ENCODE measurements around the gene GRIK4. TPM values are rescaled to one million over a fixed set of nuclear protein-coding genes. Genes with fewer than 3 reads are reported as not detected.

GRIK4 gene
- total RNA-seq, 2 experiments from 2014 or later: 0.06 TPM; not detected in 1

- ChIA-PET POLR2A (no interaction called here), CTCF (ENCODE audit: unreplicated experiment) (no interaction called here)
- no peaks in the 10 kb centered on the region for H3K9me3 ChIP-seq (ENCODE audit: low read length)
- TF ChIP-seq CTCF (conservative IDR thresholded peaks at IDR 0.05; ENCODE audit: low read length): no peak
- TF ChIP-seq EZH2phosphoT487 (IDR thresholded peaks at IDR 0.05; ENCODE audit: borderline replicate concordance, low read depth, low read length): no peak
- H3K4me2 ChIP-seq (ENCODE audit: low read length): no peak overlapping the region
- no peak for DNase-seq (ENCODE audit: low spot score)
- H4K20me1 ChIP-seq (ENCODE audit: insufficient read depth, low read length): no peaks in the 10 kb centered on the region
- intact Hi-C loops (cut with micrococcal nuclease; ENCODE audit: unreplicated experiment): no loop called here
- no TSS peak for BruUV-seq (replicated peaks)
- H3K9me2 ChIP-seq (ENCODE audit: insufficient read depth, low read length): no peaks in the 10 kb centered on the region
- H3K27ac ChIP-seq (ENCODE audit: low read depth, low read length, poor library complexity, severe bottlenecking): no peak overlapping the region
- H3K4me3 ChIP-seq (ENCODE audit: low read depth, low read length, poor library complexity, severe bottlenecking): no peak overlapping the region
- no peaks in the 10 kb centered on the region for H3K36me3 ChIP-seq (ENCODE audit: insufficient read depth, low read length)
- no peak overlapping the region for H2AFZ ChIP-seq (ENCODE audit: low read length)
- no peaks in the 10 kb centered on the region for H3K79me2 ChIP-seq (ENCODE audit: insufficient read depth, low read depth, low read length)
- H3K4me1 ChIP-seq (ENCODE audit: insufficient read depth, low read length, poor library complexity, severe bottlenecking): no peaks in the 10 kb centered on the region
Observed at GRCh38 chr11:120890609-120891320, 379.2 kb downstream of the GRIK4 start.

- Histone ChIP-seq H4K20me1 (ENCODE audit: insufficient read depth, low read length) (no peaks in the 10 kb centered on the region), H3K36me3 (ENCODE audit: insufficient read depth, low read length) (no peaks in the 10 kb centered on the region), H3K4me3 (ENCODE audit: low read depth, low read length, poor library complexity, severe bottlenecking) (no peak overlapping the region), H3K79me2 (ENCODE audit: insufficient read depth, low read depth, low read length) (no peaks in the 10 kb centered on the region), H3K27ac (ENCODE audit: low read depth, low read length, poor library complexity, severe bottlenecking) (no peak overlapping the region), H3K4me1 (ENCODE audit: insufficient read depth, low read length, poor library complexity, severe bottlenecking) (no peaks in the 10 kb centered on the region), H3K9me2 (ENCODE audit: insufficient read depth, low read length) (no peaks in the 10 kb centered on the region), H3K4me2 (ENCODE audit: low read length) (no peak overlapping the region), H3K9me3 (ENCODE audit: low read length) (no peaks in the 10 kb centered on the region), H2AFZ (ENCODE audit: low read length) (no peak overlapping the region)
- ChIA-PET CTCF (ENCODE audit: unreplicated experiment) (no interaction called here), POLR2A (no interaction called here)
- intact Hi-C loops (cut with micrococcal nuclease; ENCODE audit: unreplicated experiment): no loop called here
- no peak for DNase-seq (ENCODE audit: low spot score)
- TF ChIP-seq CTCF (conservative IDR thresholded peaks at IDR 0.05; ENCODE audit: low read length) (no peak), EZH2phosphoT487 (IDR thresholded peaks at IDR 0.05; ENCODE audit: borderline replicate concordance, low read depth, low read length) (no peak)
- BruUV-seq (replicated peaks): no TSS peak
Observed at GRCh38 chr11:120893440-120894201, 382.1 kb downstream of the GRIK4 start.

All from OCI-LY7 (cell line).